A549 treated with RU486 at 1 μM for 4 hours (cell line): ENCODE results near the gene MYL1. TPM values are rescaled to one million over a fixed set of nuclear protein-coding genes. Genes with fewer than 3 reads are reported as not detected.

ENCODE experiments used
- total RNA-seq: library from RNA; stranded (reverse); fragments of 200-300 nt; extraction: Qiagen RNA extraction; gene quantifications from 5 replicates; pipeline ENCODE4 v1.2.3, GENCODE V29; 2022; ENCODE audit warnings: low read depth

The MYL1 gene
- total RNA-seq = not detected in 5 replicates

DNA sequence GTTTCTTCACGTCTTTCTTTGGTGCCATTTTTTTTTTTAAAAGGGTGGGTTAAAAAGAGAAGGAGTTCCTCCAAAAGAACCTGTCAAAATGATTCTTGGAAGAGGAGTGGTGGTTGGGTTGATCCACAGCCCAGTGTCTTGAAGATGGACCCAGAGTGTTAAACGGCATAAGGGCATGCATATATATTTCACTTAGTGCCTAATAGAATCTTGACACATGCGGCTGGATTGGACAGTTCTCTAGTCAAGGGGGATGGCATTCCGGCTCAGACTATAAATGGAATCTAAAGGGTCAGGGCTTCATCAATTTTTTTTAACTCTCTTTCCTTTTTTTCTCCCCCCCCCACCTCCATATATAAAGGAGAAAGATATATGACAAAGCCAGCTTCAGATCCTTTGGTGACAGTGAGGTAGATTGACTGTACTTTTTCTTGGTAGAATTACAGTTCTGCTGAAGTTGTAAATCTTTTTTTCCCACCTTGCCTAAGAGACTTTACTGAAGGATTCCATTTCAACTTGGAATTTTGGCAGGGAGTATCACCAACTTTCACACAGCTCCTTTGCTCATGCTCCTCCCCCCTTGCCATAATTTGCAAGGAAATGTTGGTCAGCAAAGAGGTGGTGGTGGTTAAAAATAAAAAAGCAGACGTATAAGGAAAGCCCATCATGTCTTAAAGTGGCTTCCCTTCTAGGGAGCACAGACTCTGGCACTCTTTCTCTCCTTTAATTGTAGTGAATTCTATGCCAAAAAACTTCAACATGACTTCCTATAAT, at the start of gene MYL1:
Gene MYL1 (minus strand): TSS at position 160 of the 774 bp plus-strand sequence. CDS start 132 bp downstream, at position 28.

Other genes with a start within 250 kb of the MYL1 start
- gene KANSL1L, start 143.8 kb downstream of the MYL1 start, total RNA-seq = 0.28 to 0.48 TPM (median 0.41 TPM) in 5 replicates
- gene ACADL, start 89.7 kb downstream of the MYL1 start, total RNA-seq = 0.09 to 0.18 TPM in 2 of 5 replicates, not detected in the others
- gene LANCL1, start 161.6 kb upstream of the MYL1 start, total RNA-seq = 16.0 to 26.9 TPM (median 25.8 TPM) in 5 replicates
- 5.1 to 7.6 TPM (median 7.1 TPM) in 5 replicates for gene CPS1, start 241.4 kb upstream of the MYL1 start, total RNA-seq